ENCODE results near the gene SLC24A4.

Gene SLC24A4

GRCh38 chr14:92323011-92323915, at the start of gene SLC24A4:
SLC24A4 (plus strand) TSS chr14:92323165; CDS start chr14:92323831, 666 bp downstream.
- no peak for TF ChIP-seq CTCF (IDR thresholded peaks at IDR 0.05; ENCODE audit: extremely low read depth, insufficient read depth, missing control alignments)
- in situ Hi-C loops (cut with MboI; ENCODE audit: low pct_unique_long_range_greater_than_20kb, low sequenced_read_pairs, unreplicated experiment) = no loop called here
- peak; percentile 72 for DNase-seq (ENCODE audit: low spot score)

- DNase-seq (ENCODE audit: low spot score) = no peak
- no peak for TF ChIP-seq CTCF (IDR thresholded peaks at IDR 0.05; ENCODE audit: extremely low read depth, insufficient read depth, missing control alignments)
- in situ Hi-C loops (cut with MboI; ENCODE audit: low pct_unique_long_range_greater_than_20kb, low sequenced_read_pairs, unreplicated experiment) = no loop called here
These were observed 49.8 kb upstream of the SLC24A4 start for GRCh38 chr14:92273166-92273565.

- in situ Hi-C loops (cut with MboI; ENCODE audit: low pct_unique_long_range_greater_than_20kb, low sequenced_read_pairs, unreplicated experiment) = no loop called here
- no peak for TF ChIP-seq CTCF (IDR thresholded peaks at IDR 0.05; ENCODE audit: extremely low read depth, insufficient read depth, missing control alignments)
- no peak for DNase-seq (ENCODE audit: low spot score)
These were observed 48.9 kb upstream of the SLC24A4 start for GRCh38 chr14:92274055-92274454.

GRCh38 chr14:92276074-92276473, 46.9 kb upstream of the SLC24A4 start:
- DNase-seq (ENCODE audit: low spot score) = no peak
- in situ Hi-C loops (cut with MboI; ENCODE audit: low pct_unique_long_range_greater_than_20kb, low sequenced_read_pairs, unreplicated experiment) = no loop called here
- no peak for TF ChIP-seq CTCF (IDR thresholded peaks at IDR 0.05; ENCODE audit: extremely low read depth, insufficient read depth, missing control alignments)

- DNase-seq (ENCODE audit: low spot score) = no peak
- TF ChIP-seq CTCF (IDR thresholded peaks at IDR 0.05; ENCODE audit: extremely low read depth, insufficient read depth, missing control alignments) = no peak
- in situ Hi-C loops (cut with MboI; ENCODE audit: low pct_unique_long_range_greater_than_20kb, low sequenced_read_pairs, unreplicated experiment) = no loop called here
These were observed 45.9 kb upstream of the SLC24A4 start for GRCh38 chr14:92277031-92277430.

GRCh38 chr14:92280554-92281262, 42.3 kb upstream of the SLC24A4 start:
- DNase-seq (ENCODE audit: low spot score) = peak; percentile 35
- no peak for TF ChIP-seq CTCF (IDR thresholded peaks at IDR 0.05; ENCODE audit: extremely low read depth, insufficient read depth, missing control alignments)
- in situ Hi-C loops (cut with MboI; ENCODE audit: low pct_unique_long_range_greater_than_20kb, low sequenced_read_pairs, unreplicated experiment) = no loop called here
